ENCODE results near the gene SSBP3.

SSBP3 gene

DNA sequence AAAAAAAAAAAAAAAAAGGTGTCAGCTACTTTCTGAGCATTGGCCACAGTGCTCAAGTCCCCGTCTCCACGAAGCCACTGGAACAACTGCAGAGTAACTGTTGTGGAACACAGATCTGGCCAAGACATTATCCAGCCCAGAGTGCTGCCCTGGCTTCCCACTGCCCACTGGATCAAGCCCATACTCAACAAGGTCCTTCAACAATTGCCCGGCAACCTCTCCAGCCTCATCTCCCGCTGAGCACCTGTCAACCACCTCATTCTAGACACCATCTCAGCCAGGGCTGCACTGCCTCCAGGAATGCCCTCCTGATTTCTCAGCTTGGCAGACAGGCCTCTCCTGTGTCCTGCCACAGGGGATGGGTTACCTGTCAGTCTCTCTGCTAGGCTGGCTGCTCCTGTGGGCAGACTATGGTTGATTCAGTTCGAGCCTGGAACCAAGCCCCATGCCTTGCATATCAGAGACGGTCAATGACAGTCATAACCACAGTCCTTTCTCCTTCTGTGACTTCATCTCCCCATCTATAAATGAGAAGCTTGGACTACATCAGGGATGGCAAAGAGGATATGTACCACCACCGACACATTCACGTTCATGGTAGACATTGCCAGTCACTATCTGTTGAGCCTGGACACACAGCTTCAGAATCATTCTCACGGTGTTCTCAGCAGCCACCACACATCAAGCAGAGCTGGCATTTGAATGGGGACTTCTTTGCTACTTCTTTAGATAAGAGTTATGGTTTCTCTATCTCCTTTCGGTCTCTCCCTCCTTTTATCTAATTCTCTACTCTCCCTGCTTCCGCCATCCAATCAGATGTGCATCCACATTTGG, 129.4 kb downstream of the SSBP3 start:
- DNase-seq (ENCODE audit: insufficient read length, low spot score): no peak
- no peak for FAIRE-seq
- TF ChIP-seq CTCF (IDR thresholded peaks at IDR 0.05; ENCODE audit: insufficient read depth, missing control alignments): no peak

GRCh38 chr1:54275349-54275748, 130.8 kb downstream of the SSBP3 start:
- DNase-seq (ENCODE audit: insufficient read length, low spot score) (no peak), FAIRE-seq (no peak)
- TF ChIP-seq CTCF (IDR thresholded peaks at IDR 0.05; ENCODE audit: insufficient read depth, missing control alignments): no peak

DNA sequence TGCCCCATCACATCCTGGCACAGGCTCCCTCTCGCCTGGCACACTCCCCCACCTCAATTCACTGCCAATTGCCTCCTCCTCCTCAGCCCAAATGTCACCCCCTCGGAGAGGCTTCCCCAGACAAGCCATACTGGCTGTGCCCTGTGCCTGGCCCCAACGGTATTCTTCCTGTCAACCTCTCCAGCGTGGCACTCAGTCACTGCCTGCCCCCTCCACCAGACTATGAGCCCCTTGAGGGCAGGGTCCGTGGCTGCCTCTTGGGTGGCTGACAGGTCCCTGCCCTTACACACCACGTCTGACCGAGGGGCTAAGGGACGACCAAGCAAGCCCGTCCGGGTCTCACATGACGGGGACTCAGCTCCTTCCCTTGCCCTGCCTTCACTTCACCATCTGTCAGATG, 131.3 kb downstream of the SSBP3 start:
- no peak for FAIRE-seq
- no peak for TF ChIP-seq CTCF (IDR thresholded peaks at IDR 0.05; ENCODE audit: insufficient read depth, missing control alignments)
- DNase-seq (ENCODE audit: insufficient read length, low spot score): no peak

GRCh38 chr1:54274448-54274847, 131.7 kb downstream of the SSBP3 start:
- TF ChIP-seq CTCF (IDR thresholded peaks at IDR 0.05; ENCODE audit: insufficient read depth, missing control alignments): no peak
- DNase-seq (ENCODE audit: insufficient read length, low spot score): no peak
- FAIRE-seq: no peak

DNA sequence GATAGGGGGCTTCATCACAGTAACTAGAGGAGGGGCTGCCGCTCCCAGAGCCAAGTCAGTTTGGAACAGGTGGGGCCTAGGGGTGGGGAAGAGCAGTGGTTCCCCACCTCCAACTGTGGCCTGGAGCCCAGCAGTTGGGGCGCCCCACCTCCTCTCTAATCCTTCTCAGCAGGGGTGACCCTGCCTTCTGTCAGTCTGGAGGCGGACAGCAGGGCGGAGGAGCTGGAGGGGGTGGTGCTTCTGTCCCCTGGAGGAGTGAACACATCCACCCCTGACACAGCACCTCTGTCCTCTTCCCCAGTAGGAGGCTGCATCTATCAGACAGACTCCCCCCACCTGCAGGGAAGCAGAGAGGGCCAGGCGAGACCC, 132.4 kb downstream of the SSBP3 start:
- no peak for TF ChIP-seq CTCF (IDR thresholded peaks at IDR 0.05; ENCODE audit: insufficient read depth, missing control alignments)
- no peak for FAIRE-seq
- DNase-seq (ENCODE audit: insufficient read length, low spot score): peak; percentile 88

GRCh38 chr1:54273092-54273794, 133.0 kb downstream of the SSBP3 start:
- DNase-seq (ENCODE audit: insufficient read length, low spot score): peak; percentile 74
- TF ChIP-seq CTCF (IDR thresholded peaks at IDR 0.05; ENCODE audit: insufficient read depth, missing control alignments): peak; percentile 65
- no peak for FAIRE-seq

DNA sequence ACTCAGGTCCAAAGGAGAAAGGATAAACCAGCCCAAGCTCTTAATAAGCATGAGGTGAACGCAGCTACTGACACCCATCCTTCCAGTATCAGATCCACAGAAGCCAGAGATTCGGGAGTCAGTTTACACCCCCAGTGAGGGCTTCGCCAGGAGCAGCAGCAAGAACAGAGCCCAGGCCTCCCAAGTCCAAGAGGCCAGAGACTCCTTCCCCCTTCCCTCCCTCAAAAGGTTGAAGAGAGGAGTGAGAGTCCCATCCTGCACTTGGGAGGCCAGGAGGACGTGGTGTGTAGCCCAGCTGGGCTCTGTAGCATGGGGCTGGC, 133.5 kb downstream of the SSBP3 start:
- no peak for DNase-seq (ENCODE audit: insufficient read length, low spot score)
- TF ChIP-seq CTCF (IDR thresholded peaks at IDR 0.05; ENCODE audit: insufficient read depth, missing control alignments): no peak
- no peak for FAIRE-seq

Measured in D721Med (cell line).